Skeletal muscle satellite cell (primary cell): Measurements from ENCODE around the gene GPBP1. TPM values are rescaled to one million over a fixed set of nuclear protein-coding genes. Genes with fewer than 3 reads are reported as not detected.

Experiments
- H3K27me3 ChIP-seq: 2 replicates; pipeline ENCODE4 v1.7.0; 2013; ENCODE audit warnings: low read length; ENCODE audit not compliant: control insufficient read depth, insufficient read depth
- H3K36me3 ChIP-seq: 2 replicates; pipeline ENCODE4 v1.7.0; 2013; ENCODE audit warnings: mild to moderate bottlenecking, control low read depth, low read length; ENCODE audit not compliant: insufficient read depth
- H3K4me1 ChIP-seq: 2 replicates; pipeline ENCODE4 v1.7.0; 2013; ENCODE audit warnings: low read length; ENCODE audit not compliant: control insufficient read depth, insufficient read depth
- H3K4me2 ChIP-seq: 2 replicates; pipeline ENCODE4 v1.7.0; 2013; ENCODE audit warnings: mild to moderate bottlenecking, low read length
- H3K4me3 ChIP-seq: 2 replicates; pipeline ENCODE4 v1.7.0; 2013; ENCODE audit warnings: low read length
- H3K9ac ChIP-seq: 2 replicates; pipeline ENCODE4 v1.7.0; 2013; ENCODE audit warnings: mild to moderate bottlenecking, low read depth, low read length, moderate library complexity
- H3K9me3 ChIP-seq: replicated peaks from 2 replicates; pipeline ENCODE4 v1.7.0; 2013; ENCODE audit warnings: mild to moderate bottlenecking, control low read depth, low read length
- small RNA-seq: library from RNA; depleted of rRNA; stranded (forward); fragments of <200 nt; gene quantifications from one replicate; pipeline ENCODE3, GENCODE V24; 2012

The GPBP1 gene

DNA sequence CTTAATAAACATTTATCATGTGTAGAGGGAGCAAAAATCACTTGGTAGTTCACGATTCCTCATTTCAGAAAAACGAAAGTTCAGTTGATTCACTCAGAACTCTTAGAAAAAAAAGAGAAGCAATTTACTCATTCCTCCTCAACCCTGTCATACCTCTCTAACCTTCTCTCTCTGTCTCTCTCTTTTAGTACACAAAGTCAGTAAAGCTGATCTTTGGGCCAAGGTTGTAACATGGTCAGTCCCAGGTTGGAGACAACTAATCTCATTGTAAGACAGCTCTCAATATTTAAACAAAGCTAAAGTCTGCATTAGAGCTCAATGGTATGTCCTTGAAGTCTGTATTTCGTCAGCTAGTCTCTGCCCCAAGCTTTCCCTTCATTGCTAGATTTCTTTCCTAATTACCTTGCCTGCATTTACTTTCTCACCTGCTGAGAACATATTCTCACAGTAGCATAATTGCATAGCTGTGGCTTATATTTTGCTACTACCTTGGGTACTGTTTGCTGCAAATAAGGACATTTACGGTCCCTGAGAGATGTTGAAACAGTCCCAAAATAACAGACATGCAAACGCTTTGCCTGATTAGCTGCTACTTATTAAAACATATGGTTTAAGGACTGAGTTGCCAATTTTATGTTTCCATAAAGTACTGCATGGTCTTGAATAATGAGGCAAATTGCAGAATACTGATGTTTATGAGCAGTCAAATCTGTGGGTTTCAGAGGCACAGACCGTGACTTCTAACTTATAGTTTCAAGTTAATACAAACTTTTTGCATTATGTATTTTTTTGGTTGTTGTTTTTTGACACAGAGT, 138.3 kb downstream of the GPBP1 start:
- Histone ChIP-seq H3K4me2 (no peak overlapping the region), H3K4me1 (peaks cover 7% of the 10 kb centered on the region), H3K4me3 (no peak overlapping the region), H3K9me3 (no peaks in the 10 kb centered on the region), H3K27me3 (peaks cover 4% of the 10 kb centered on the region), H3K36me3 (no peaks in the 10 kb centered on the region), H3K9ac (no peak overlapping the region)

DNA sequence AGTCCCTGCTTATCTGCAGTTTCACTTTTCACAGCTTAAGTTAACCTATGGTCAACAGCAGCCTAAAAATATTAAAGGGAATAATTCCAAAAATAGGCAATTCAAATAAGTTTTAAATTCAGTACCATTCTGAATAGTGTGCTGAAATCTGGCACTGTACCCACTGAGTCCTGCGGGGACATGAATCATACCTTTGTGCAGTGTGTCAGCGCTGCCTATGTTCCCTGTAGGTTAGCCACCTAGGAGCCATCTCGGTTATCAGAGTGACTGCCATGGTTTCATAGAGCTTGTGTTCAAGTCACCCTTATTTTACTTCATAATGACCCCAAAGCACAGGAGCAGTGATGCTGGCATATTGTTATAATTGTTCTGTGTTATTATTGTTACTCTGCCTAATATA, 139.9 kb downstream of the GPBP1 start:
- peaks cover 10% of the 10 kb centered on the region for H3K4me1 ChIP-seq
- no peaks in the 10 kb centered on the region for H3K9me3 ChIP-seq
- H3K9ac ChIP-seq: no peak overlapping the region
- no peak overlapping the region for H3K4me3 ChIP-seq
- peaks cover 10% of the 10 kb centered on the region for H3K27me3 ChIP-seq
- H3K36me3 ChIP-seq: no peaks in the 10 kb centered on the region
- no peak overlapping the region for H3K4me2 ChIP-seq

Small RNA genes lying within 50 kb of the gene (small RNA-seq; reads per million reads assigned to genes)
- not detected for gene RF00019
